GM12865 (cell line): ENCODE results near the gene COL9A3.

Experiments
- DNase-seq: peaks from one replicate; pipeline ENCODE4 v3.0.0; 2010; ENCODE audit warnings: low read depth
- H3K4me3 ChIP-seq: 2 replicates; pipeline ENCODE4 v1.5.1; 2011; ENCODE audit warnings: mild to moderate bottlenecking, low read depth, low read length, control low read depth
- CTCF ChIP-seq: IDR thresholded peaks from 2 replicates; pipeline ENCODE4 v1.5.1; 2011; ENCODE audit warnings: low read length, control low read depth, low read depth, inconsistent platforms; ENCODE audit not compliant: insufficient read depth; ENCODE audit errors: missing control alignments

The COL9A3 gene

GRCh38 chr20:62808211-62808865, 8.5 kb upstream of the COL9A3 start:
- TF ChIP-seq CTCF: peak; percentile 87

GRCh38 chr20:62809530-62810428, 7.1 kb upstream of the COL9A3 start:
- no peak for DNase-seq
- no peak for TF ChIP-seq CTCF
- H3K4me3 ChIP-seq: no peak overlapping the region

More at GRCh38 chr20:62808211-62808865, 8.5 kb upstream of the COL9A3 start:
- no peak overlapping the region for H3K4me3 ChIP-seq
- DNase-seq: peak; percentile 66

- TF ChIP-seq CTCF: no peak
- no peak for DNase-seq
- no peak overlapping the region for H3K4me3 ChIP-seq
Measured at GRCh38 chr20:62811320-62811719, 5.5 kb upstream of the COL9A3 start.

- no peak for TF ChIP-seq CTCF
Measured at GRCh38 chr20:62811720-62812119, 5.1 kb upstream of the COL9A3 start.

GRCh38 chr20:62812181-62812906, 4.5 kb upstream of the COL9A3 start:
- TF ChIP-seq CTCF: no peak
- H3K4me3 ChIP-seq: no peak overlapping the region
- DNase-seq: no peak

More at GRCh38 chr20:62811720-62812119, 5.1 kb upstream of the COL9A3 start:
- no peak for DNase-seq
- no peak overlapping the region for H3K4me3 ChIP-seq

- no peak for TF ChIP-seq CTCF
- H3K4me3 ChIP-seq: no peak overlapping the region
- DNase-seq: no peak
Measured at GRCh38 chr20:62812907-62813200, 4.0 kb upstream of the COL9A3 start.
